Stomach (tissue), 9 donors: ENCODE measurements around the gene FRY. TPM values are rescaled to one million over a fixed set of nuclear protein-coding genes. Genes with fewer than 3 reads are reported as not detected.

Experiments
- DNase-seq, 2 donors: peaks; one replicate each; pipeline versions ENCODE4 v3.0.0 to v3.0.0-alpha.2; 2013 to 2019
- H3K27ac ChIP-seq, 5 donors: fragments of 200-600 bp in 4 of 5; sonication (generic) in 4 of 5; one replicate each; pipeline ENCODE4 v1.5.1; 2013 to 2019; ENCODE audit warnings: mild to moderate bottlenecking in 1 of 5, moderate library complexity in 1 of 5
- H3K27me3 ChIP-seq, 3 donors: fragments of 200-600 bp; sonication (generic); one replicate each; pipeline ENCODE4 v1.5.1; 2017 to 2019; ENCODE audit warnings: mixed run types in 1 of 3
- H3K36me3 ChIP-seq, 4 donors: fragments of 200-600 bp; sonication (generic); 1 replicate in 3 of 4; 2 replicates in 1 of 4; pipeline ENCODE4 v1.5.1; 2016 to 2019
- H3K4me1 ChIP-seq, 4 donors: fragments of 200-600 bp; sonication (generic); one replicate each; pipeline ENCODE4 v1.5.1; 2016 to 2019
- H3K4me3 ChIP-seq, 4 donors: fragments of 200-600 bp; sonication (generic) in 3 of 4; one replicate each; pipeline ENCODE4 v1.5.1; 2016 to 2019; ENCODE audit warnings: mild to moderate bottlenecking in 1 of 4
- H3K9me3 ChIP-seq, 4 donors: fragments of 200-600 bp; sonication (generic); one replicate each; pipeline ENCODE4 v1.5.1; 2016 to 2019
- CTCF ChIP-seq, 7 experiments: fragments of 450-650 bp in 4 of 7; fragments of 200-600 bp in 3 of 7; sonication (generic) in 3 of 7; IDR thresholded peaks; one replicate each; pipeline ENCODE4 v1.5.1; 2016 to 2019; ENCODE audit warnings: antibody characterized with exemption in 7 of 7, control low read depth in 2 of 7, mild to moderate bottlenecking in 1 of 7
- EP300 ChIP-seq: sonication (generic); formaldehyde crosslinking; IDR thresholded peaks from one replicate; pipeline ENCODE4 v1.6.1; 2017; ENCODE audit warnings: antibody characterized with exemption
- POLR2A ChIP-seq, 4 donors: fragments of 450-650 bp; IDR thresholded peaks; one replicate each; pipeline ENCODE4 v1.6.1; 2016; ENCODE audit warnings: antibody characterized with exemption in 4 of 4, control low read depth in 2 of 4, mild to moderate bottlenecking in 1 of 4, moderate library complexity in 1 of 4
- POLR2AphosphoS5 ChIP-seq, 3 donors: sonication (generic); formaldehyde crosslinking; IDR thresholded peaks; one replicate each; pipeline ENCODE4 v1.6.1; 2016; ENCODE audit warnings: antibody characterized with exemption in 3 of 3
- WGBS, 5 donors: extraction: QIAGEN DNeasy Blood & Tissue Kit in 3 of 5; methylation state at CpG; one replicate each; pipeline versions ENCODE4 v1.1.5 to v1.1.7; 2013 to 2018; 5-methylcytosine and 5-hydroxymethylcytosine counted together
- intact Hi-C: fragments of 100-400 bp; cut with DNase I; formaldehyde crosslinking; loops from one replicate; pipeline ENCODE4 v1.15.1; 2023; ENCODE audit warnings: low total_unique reads
- polyA plus RNA-seq, 3 donors: library from polyadenylated mRNA; stranded (reverse); fragments of 200-250 nt; gene quantifications; one replicate each; pipeline ENCODE4 v1.2.3, GENCODE V29; 2013
- total RNA-seq, 5 donors: library from RNA; depleted of rRNA; stranded (reverse); fragments of >200 nt; gene quantifications; one replicate each; pipeline versions ENCODE4 v1.1.0 to v1.2.3, GENCODE V29; 2014 to 2016
- donor health status: healthy with polysubstance abuse.
- donor health status: Bipolar disorder and iron deficiency.
- donor health status: healthy.

FRY gene
- total and polyA plus RNA-seq, 8 donors: 3.5 to 97.1 (median 16.4) TPM

DNA sequence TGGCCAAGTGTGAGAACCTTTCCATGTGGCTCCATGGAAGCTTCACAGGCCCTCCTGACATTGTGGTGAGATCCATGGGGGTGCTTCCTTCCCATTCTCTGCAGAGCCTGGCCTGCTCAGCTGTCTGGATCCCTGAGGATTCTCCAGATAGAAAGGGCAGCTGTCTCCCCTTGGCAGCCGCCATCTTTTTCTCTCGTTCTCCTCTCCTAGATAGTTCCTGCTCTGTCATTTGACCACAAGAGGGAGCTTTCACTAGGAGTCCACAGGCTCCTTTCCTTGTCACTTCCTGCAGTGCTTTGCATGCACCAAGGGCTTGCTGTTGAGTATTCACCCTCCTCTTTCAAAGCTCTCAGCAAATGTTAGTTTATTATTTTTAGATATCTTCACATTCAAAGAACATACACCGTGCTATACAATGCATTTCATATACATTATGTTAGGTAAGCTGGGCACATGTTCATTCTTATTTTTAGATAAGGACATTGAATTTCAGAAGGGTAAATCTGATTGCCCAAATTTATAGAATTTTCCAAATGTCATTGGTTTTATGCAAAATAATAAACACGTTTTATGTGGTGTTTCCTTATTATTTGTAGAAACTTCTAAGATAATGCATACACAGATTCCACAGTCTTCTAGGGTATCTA, 133.2 kb downstream of the FRY start:
- peaks cover 3 to 24% (median 16%) of the 10 kb centered on the region in 4 donors for H3K36me3 ChIP-seq
- TF ChIP-seq POLR2A (IDR thresholded peaks at IDR 0.05) (no peak), EP300 (no peak), CTCF (IDR thresholded peaks at IDR 0.05) (peak in 4 of 7 experiments; percentile 16 to 32 (median 28)), POLR2AphosphoS5 (IDR thresholded peaks at IDR 0.05) (no peak)
- intact Hi-C loops: no loop called here
- no peak overlapping the region for H3K27ac ChIP-seq
- 70 to 77% (median 76%) methylated on average over 4 of the region's 4 CpGs for WGBS, 5 donors
- H3K4me3 ChIP-seq: no peak overlapping the region
- peaks cover 0 to 24% (median 5%) of the 10 kb centered on the region in 4 donors for H3K4me1 ChIP-seq
- no peaks in the 10 kb centered on the region for H3K9me3 ChIP-seq
- peak in 1 of 2 donors; percentile 74 for DNase-seq
- no peaks in the 10 kb centered on the region for H3K27me3 ChIP-seq

DNA sequence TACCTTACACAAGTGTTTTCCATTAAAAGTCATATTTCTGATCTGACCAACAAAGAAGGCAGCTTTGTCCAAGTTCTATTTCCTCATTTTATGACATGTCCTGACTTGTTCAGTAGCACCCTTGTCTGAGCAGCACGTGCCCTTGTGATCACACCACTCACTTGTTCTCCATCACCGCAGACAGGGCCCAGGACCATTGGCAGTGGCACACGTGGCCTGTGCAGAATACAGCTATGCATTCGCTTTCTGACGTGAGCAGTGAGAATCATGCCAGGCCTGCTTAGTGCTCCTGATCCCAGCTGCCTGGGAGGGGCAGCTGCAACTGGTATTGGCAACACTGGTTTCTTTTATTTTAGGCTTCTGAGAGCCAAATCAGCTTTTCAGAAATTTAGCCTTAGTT, 134.2 kb downstream of the FRY start:
- H3K9me3 ChIP-seq: no peaks in the 10 kb centered on the region
- H3K4me1 ChIP-seq: peaks cover 0 to 24% (median 3%) of the 10 kb centered on the region in 4 donors
- intact Hi-C loops: no loop called here
- H3K4me3 ChIP-seq: no peak overlapping the region
- peak overlapping the region in 1 of 5 donors; percentile 50 for H3K27ac ChIP-seq
- peaks cover 3 to 26% (median 16%) of the 10 kb centered on the region in 4 donors for H3K36me3 ChIP-seq
- TF ChIP-seq POLR2AphosphoS5 (IDR thresholded peaks at IDR 0.05) (no peak), POLR2A (IDR thresholded peaks at IDR 0.05) (no peak)
- DNase-seq: peak in 1 of 2 donors; percentile 29
- 79 to 91% (median 89%) methylated on average over 5 of the region's 5 CpGs for WGBS, 5 donors
- no peaks in the 10 kb centered on the region for H3K27me3 ChIP-seq

DNA sequence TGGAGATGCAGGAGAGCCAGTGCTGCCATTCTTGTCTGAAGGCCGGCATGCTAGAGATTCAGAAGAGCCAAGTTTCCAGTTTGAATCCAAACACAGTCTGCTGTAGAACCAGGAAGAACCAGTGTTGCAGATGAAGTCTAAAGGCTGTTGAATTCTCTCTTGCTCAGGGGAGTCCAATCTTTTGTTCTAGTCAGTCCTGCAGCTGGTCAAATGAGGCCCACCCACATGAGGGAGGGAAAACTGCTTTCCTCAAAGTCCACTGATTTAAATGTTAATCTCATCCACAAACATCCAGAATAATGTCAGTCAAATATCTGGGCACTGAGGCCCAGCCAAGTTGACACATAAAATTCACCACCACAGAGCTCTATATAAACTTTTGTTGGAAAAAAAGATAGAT, 136.6 kb downstream of the FRY start:
- WGBS, 5 donors: 25 to 39% (median 30%) methylated on average over 1 of the region's 1 CpG
- no peaks in the 10 kb centered on the region for H3K9me3 ChIP-seq
- H3K4me3 ChIP-seq: no peak overlapping the region
- H3K4me1 ChIP-seq: peaks cover 0 to 24% (median 3%) of the 10 kb centered on the region in 4 donors
- H3K27ac ChIP-seq: no peak overlapping the region
- H3K36me3 ChIP-seq: peaks cover 2 to 24% (median 12%) of the 10 kb centered on the region in 4 donors
- intact Hi-C loops: no loop called here
- DNase-seq: peak in 1 of 2 donors; percentile 8
- TF ChIP-seq CTCF (IDR thresholded peaks at IDR 0.05): no peak
- TF ChIP-seq EP300: no peak
- no peak for TF ChIP-seq POLR2A (IDR thresholded peaks at IDR 0.05)
- no peak for TF ChIP-seq POLR2AphosphoS5 (IDR thresholded peaks at IDR 0.05)
- H3K27me3 ChIP-seq: no peaks in the 10 kb centered on the region

DNA sequence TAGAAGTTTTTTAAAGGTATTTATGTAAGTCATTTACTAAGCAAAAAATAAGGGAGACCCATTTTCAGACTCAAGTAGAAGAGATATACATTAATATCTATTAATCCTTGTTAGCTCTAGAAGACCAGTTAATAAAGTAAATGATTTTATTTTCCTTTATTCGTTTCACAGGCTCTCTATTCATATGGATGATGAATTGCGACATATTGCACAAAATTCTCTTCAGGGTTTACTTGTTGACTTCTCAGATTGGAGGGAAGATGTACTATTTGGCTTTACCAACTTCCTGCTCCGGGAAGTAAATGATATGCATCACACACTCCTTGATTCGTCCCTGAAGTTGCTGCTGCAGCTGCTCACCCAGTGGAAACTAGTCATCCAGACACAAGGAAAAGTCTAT, 139.3 kb downstream of the FRY start:
- Histone ChIP-seq H3K27me3 (no peaks in the 10 kb centered on the region), H3K4me3 (no peak overlapping the region), H3K4me1 (peaks cover 0 to 16% (median 0%) of the 10 kb centered on the region in 4 donors), H3K27ac (no peak overlapping the region), H3K9me3 (no peaks in the 10 kb centered on the region), H3K36me3 (peaks cover 4 to 25% (median 14%) of the 10 kb centered on the region in 4 donors)
- no peak for TF ChIP-seq POLR2AphosphoS5 (IDR thresholded peaks at IDR 0.05)
- no peak for TF ChIP-seq CTCF (IDR thresholded peaks at IDR 0.05)
- no peak for TF ChIP-seq POLR2A (IDR thresholded peaks at IDR 0.05)
- TF ChIP-seq EP300: no peak
- 87 to 96% (median 94%) methylated on average over 4 of the region's 4 CpGs for WGBS, 5 donors
- intact Hi-C loops: no loop called here
- DNase-seq: no peak

DNA sequence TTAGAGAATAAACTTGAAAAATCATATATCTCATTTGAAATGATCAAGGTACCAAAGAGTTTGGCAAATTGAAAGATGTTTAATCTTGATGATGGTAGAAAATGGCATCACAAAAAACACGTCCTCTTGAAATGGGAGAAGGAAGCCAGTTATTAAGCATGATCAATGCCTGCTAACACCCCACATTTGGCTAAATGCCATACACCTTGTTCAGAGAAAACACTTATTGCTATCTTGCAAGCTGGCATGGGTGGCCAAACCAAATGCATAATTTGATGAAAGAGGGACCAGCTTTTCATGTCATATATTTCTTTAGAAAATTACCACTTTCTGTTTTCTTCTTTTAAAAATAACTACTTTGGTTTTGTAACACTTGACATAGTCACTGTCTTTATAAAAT, 142.3 kb downstream of the FRY start:
- no peak overlapping the region for H3K27ac ChIP-seq
- no peak for DNase-seq
- H3K4me3 ChIP-seq: no peak overlapping the region
- H3K9me3 ChIP-seq: no peaks in the 10 kb centered on the region
- no peaks in the 10 kb centered on the region for H3K27me3 ChIP-seq
- 78 to 87% (median 83%) methylated on average over 1 of the region's 1 CpG for WGBS, 5 donors
- H3K4me1 ChIP-seq: peaks cover 0 to 4% (median 1%) of the 10 kb centered on the region in 4 donors
- no peak for TF ChIP-seq POLR2A (IDR thresholded peaks at IDR 0.05)
- H3K36me3 ChIP-seq: peaks cover 4 to 33% (median 24%) of the 10 kb centered on the region in 4 donors
- intact Hi-C loops: no loop called here
